COLO668 (cell line): ENCODE measurements around the gene LEP.
"Not testable (repeated sequence)": the region's sequence is repeated elsewhere in the genome, so short reads cannot be mapped to it uniquely, and the experiment has no call there.

Experiments
- DNase-seq: peaks from one replicate; lab custom pipeline; 2025; ENCODE audit not compliant: unreplicated experiment; lab: John Stamatoyannopoulos, UW

Gene LEP

DNA sequence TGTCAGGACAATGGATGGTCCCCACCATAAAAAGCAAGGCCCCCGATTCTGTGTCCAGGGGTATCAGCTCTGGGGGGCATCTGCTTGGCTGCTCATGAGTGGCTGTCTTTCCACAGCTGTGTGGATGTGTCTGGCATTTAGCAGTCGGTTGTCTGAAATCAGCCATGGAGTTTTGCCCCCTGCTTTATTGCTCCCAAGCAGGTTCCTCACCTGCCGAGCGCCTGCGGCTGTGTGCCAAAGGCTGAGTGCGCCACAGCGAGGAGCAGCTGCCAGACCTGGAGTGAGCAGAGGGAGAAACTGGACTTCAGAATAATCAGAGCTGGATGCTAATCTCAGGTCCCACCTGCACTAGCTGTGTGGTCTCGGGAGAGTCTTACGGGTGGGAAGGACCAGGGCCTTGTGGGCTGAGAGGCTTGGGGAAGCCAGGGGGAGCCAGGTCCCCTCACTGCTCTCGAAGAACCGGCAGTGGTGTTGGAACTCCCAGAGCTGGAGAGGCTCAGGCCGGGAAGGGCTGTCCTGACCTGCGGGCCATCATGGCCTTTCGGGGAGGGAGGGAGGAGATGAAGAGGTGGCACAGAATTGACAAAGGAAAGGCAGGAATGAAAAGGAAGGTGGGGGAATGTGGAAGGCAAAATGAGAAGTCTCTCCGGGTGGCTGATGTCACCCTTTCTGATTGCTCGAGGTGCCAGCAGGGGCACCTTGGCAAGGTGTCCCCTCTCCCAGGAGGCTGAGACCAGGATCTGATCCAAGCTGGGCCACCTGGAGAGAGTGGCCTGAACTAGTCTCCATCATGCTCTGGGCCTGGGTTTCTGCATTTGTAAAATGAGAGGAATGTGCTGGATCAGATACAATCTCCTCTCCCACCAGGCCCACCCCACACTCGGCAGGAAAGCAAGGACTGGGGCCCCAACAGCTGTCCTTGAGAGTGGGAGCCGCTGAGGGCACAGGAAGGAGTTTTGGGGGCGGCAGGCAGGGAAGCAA, 30.2 kb upstream of the LEP start:
- peak; percentile 68 for DNase-seq

GRCh38 chr7:128211626-128212025, 29.5 kb upstream of the LEP start:
- no peak for DNase-seq

DNA sequence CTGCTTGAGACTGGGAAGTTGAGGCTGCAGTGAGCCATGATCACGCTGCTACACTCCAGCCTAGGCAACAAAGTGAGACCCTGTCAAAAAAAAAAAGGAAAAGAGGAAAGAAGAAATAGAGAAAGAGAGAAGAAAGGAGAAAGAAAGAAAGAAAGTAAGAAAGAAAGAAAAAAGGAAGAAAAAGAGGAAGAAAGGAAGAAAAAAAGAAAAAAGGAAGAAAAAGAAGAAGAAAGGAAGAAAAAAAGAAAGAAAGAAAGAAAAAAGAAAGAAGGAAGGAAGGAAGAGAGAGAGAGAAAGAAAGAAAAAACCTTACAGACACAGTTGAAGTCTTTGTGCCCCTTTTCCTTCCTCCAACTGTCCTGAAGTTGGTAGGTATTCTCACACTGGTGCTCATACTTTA, 26.6 kb upstream of the LEP start:
- no peak for DNase-seq

DNA sequence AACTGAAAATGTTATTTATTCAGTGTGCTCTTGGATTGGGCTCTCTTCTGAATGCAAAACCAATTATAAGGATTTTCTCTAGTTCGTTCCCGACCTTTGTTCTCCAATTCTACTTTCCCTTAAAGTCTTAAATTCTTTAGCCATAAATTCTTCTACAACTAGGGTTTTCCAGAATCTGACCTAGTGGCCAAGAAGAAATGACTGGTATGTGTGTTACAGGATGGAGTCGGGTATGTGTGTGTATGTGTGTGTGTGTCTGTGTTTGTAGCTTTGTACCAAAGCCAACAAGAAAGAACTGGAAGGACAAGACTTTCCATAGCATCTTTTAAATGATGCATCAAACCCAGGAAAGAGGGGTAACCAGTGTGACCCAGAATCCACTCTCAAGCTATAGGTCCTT, 25.8 kb upstream of the LEP start:
- no peak for DNase-seq

DNA sequence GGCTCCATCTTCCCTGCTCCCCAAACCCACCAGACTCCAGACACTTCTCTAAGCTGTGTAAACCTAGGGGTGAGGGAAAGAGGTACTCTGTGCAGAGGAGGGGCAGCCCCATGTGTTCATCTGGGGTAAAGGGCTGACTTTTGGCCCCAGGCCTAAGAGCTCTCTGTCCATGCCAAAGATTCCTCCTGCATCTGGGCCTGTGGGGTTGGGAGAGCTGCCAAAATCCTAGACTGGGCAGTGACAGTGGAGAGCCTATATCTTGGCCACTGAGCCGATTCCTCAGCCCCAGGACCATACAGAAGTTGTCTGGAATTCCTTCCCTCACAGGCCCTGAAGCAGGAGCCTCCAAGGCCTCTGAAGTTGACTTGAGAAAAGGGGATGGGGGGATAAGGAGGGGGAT, 25.3 kb upstream of the LEP start:
- no peak for DNase-seq

GRCh38 chr7:128217030-128217805, 23.9 kb upstream of the LEP start:
- DNase-seq, result no peak

DNA sequence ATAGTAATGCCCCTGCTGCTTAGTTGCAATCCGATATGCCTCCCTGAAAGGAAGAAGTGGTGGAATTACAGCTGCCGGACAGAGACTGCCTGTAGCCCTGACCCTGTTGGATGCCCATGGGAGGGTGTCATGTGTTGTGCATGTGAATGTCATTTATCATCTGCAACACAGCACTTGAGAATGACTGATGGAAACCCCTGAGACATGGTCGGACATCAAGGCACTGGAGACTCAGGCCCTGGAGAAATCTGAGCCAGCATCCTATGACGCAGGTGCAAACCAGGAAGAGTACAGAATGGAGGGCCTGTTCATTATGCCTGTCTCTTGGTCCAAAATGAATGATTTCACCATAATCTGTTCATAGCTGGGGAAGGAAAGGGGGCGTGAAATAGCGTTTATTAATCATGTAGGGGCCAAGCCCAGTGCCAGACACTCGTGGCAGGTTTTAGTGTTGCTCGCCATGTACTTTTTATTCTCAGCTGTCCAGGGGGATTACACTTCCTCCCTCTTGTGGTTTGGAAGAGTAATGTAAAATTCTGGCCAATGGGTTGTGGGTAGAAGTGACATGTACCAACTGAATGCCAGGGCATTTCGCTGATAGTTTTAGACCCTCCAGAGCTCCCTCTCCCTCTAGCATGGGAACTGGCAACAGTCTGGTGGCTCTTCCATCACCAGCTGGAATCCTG, 23.0 kb upstream of the LEP start:
- no peak for DNase-seq

- DNase-seq, result no peak
Measured at GRCh38 chr7:128219636-128220035, 21.4 kb upstream of the LEP start.

- DNase-seq, result no peak
Measured at GRCh38 chr7:128221929-128222403, 19.1 kb upstream of the LEP start.

DNA sequence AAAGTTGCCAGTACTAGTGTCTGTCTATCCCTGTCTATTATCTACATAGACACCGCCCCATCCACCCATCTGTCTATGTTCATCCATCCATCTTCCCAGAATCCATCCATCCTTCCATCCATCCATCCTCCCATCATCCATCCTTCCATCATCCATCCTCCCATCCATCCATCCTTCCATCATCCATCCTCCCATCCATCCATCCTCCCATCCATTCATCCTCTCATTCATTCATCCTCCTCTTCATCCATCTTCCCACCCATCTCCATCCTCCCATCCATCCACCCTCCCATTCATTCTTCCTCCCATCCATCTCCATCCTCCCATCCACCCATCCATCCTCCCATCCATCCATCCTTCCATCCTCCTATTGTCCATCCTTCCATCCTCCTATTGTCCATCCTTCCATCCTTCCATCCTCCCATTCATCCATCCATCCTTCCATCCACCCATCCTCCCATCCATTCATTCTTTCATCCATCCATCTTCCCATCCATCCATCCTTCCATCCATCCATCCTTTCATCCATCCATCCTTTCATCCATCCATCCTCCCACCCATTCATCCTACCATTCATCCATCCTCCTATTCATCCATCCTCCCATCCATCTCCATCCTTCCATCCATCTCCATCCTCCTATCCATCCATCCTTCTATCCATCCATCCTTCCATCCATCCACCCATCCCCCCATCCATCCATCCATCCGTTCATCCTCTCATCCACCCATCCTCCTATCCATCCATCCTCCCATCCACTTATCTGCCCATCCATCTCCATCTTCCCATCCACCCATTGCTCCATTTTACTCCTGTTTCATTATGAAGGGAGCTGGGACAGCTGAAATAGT, 14.7 kb upstream of the LEP start:
- DNase-seq, result no peak

- no peak for DNase-seq
Measured at GRCh38 chr7:128227271-128227670, 13.8 kb upstream of the LEP start.

DNA sequence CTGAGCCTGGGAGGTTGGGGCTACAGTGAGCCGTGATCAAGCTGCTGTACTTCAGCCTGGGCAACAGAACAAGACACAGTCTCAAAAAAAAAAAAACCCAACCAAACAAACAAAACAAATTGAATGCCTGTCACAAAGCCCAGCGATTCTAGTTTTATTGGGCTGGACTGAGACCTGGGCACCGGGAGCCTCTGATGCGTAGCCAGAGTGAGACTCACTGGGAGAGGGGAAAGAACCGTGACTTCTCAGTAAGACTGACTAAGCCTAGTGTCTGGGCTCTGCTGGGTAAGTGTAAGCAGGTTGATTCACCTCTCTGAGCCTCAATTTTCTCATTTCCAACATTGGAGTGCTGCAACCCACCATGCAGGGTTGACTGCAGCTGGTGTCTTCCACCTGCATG, 10.1 kb upstream of the LEP start:
- DNase-seq, result no peak

DNA sequence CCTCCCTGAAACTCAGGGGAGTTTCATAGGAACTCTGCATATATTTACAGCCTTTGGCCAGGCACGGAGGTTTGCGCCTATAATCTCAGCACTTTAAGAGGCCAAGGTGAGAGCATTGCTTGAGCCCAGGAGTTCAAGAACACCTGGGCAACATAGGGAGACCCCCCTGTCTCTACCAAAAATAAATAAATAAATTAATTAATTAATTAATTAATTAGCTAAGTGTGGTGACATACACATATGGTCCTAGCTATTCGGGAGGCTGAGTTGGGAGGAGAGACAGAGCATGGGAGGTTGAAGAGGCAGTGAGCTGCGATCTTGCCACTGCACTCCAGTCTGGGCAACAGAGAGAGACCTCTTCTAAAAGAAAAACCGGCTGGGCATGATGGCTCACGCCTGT, 9.4 kb upstream of the LEP start:
- DNase-seq, result no peak

GRCh38 chr7:128233471-128233870, 7.6 kb upstream of the LEP start:
- no peak for DNase-seq

DNA sequence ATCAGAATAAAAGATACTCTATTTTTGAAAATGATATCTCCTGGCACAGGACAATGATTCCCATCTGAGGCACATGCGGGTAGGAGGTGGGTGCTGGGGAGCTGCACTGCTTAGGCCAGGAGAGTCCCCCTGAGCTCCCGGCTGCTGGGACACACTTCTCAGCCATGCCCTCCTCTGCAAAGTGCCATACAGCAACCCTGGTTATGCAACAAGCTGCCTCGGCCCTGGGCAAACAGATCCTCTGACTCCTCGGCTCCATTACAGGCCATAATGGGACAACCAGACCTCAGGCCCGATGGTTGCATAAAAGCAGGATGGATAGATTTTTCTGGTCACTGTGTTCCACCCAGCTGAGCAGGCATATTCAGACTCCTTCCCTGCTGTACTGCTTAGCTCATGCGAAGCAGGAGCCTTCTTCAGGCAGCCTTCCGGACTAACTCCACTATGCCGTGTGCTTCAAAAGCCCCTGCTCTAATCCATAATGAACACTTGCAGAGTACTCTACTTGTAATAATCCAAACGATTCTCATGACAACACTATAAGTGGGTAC, 6.5 kb upstream of the LEP start:
- no peak for DNase-seq

- no peak for DNase-seq
Measured at GRCh38 chr7:128235471-128235870, 5.6 kb upstream of the LEP start.

- DNase-seq, result peak; percentile 38
Measured at GRCh38 chr7:128236924-128237586, 4.0 kb upstream of the LEP start.

DNA sequence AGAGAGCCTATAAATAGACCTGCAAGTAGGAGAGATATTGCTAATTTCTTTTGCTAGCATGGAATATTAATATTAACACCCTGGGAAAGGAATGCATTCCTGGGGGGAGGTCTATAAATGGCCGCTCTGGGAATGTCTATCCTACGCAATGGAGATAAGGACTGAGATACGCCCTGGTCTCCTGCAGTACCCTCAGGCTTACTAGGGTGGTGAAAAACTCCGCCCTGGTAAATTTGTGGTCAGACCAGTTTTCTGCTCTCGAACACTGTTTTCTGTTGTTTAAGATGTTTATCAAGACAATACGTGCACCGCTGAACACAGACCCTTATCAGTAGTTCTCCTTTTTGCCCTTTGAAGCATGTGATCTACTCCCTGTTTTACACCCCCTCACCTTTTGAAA, 1.9 kb upstream of the LEP start:
- DNase-seq, result not testable (repeated sequence)

DNA sequence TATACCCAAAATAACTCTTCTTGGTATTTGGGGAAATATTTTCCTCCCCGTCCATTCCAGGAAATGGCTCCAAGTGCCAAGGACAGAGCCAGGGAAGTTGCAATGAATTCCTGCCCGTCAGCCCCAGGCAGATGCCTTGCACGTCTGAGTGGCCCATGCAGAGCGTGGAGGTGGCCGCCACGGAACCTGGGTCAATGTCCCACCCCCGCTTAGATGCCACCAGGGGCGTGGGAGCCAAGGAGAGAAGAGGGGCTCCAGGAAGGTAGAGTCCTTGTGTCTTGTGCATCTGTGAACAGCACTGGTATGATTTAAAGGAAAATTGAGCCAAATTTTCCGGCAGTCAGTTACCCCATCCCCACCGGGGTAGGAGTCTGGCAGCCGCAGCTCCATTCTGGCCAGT, 1.6 kb downstream of the LEP start:
- DNase-seq, result no peak

DNA sequence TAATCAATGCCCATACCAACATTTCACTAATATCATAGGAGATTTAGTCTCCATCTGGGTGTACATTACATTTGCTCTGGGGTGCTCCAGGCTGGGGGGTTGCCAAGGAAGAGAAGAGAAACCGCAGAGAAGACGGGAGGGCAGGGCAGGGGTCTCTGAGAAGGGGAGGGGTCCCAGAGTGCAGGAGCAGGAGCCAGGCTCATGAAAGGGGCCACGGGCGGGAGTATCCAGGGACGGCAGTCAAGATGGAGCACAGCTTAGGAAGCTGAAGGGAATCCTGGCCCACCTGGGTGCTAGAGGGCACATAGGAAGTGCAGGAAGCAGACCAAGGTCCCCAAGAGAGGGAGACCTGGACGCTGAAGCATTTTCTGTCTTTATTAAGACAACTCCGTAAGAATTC, 2.2 kb downstream of the LEP start:
- no peak for DNase-seq
